K562 (cell line): ENCODE data around the gene RGS12. TPM values are rescaled to one million over a fixed set of nuclear protein-coding genes. Genes with fewer than 3 reads are reported as not detected.

Source experiments
- ATAC-seq: fragments of 200-7000 bp; cut with Tn5 transposase; 3 replicates; pipeline ENCODE4 v1.9.1; 2020; ENCODE audit warnings: moderate library complexity
- BruUV-seq: library from RNA; stranded (reverse); fragments of 400-500 nt; replicated peaks from 2 replicates; lab custom pipeline; 2021; lab: Mats Ljungman, UMichigan
- CTCF ChIA-PET: fragments of 300-600 bp; formaldehyde crosslinking; extraction: SDS; loops from one replicate; lab custom pipeline; 2021; ENCODE audit warnings: low intra/inter-chr PET ratio; lab: Yijun Ruan, JAX
- POLR2A ChIA-PET: fragments of 300-600, 350-650 bp; sonication (Branson Sonifier 250); formaldehyde crosslinking; extraction: SDS; loops from one replicate; lab custom pipeline; 2021; ENCODE audit warnings: antibody characterized with exemption, inconsistent platforms; lab: Yijun Ruan, JAX
- DNase-seq, 4 experiments: peaks; one replicate each; pipeline versions ENCODE4 v3.0.0 to v3.0.0-alpha.2; 2011 to 2018; ENCODE audit warnings: low spot score in 3 of 4, mixed read lengths in 3 of 4; ENCODE audit errors: extremely low read depth in 1 of 4
- FAIRE-seq: peaks from 2 replicates; lab custom pipeline; 2011; peaks lifted over from hg19 to GRCh38; lab: Jason Lieb, UNC
- H2AFZ ChIP-seq: 2 replicates; pipeline ENCODE4 v1.6.0; 2011; ENCODE audit warnings: low read depth, low read length, control low read depth, inconsistent platforms
- H3K27ac ChIP-seq: fragments of 200-600 bp; 3 replicates; pipeline ENCODE4 v1.8.0; 2011; ENCODE audit warnings: low read depth, mild to moderate bottlenecking, control low read depth, inconsistent platforms, low read length, moderate library complexity, mixed read lengths; ENCODE audit errors: extremely low read depth
- H3K27me3 ChIP-seq, 2 experiments: fragments of 300-600 bp in 1 of 2; 2 replicates in 1 of 2; 3 replicates in 1 of 2; pipeline versions ENCODE4 v1.6.0 to v1.8.0; 2011; ENCODE audit warnings: inconsistent platforms in 2 of 2, low read length in 2 of 2, mild to moderate bottlenecking in 1 of 2, mixed read lengths in 1 of 2, moderate library complexity in 1 of 2; ENCODE audit not compliant: control insufficient read depth in 2 of 2, insufficient read depth in 2 of 2
- H3K36me3 ChIP-seq: fragments of 300-600 bp; 3 replicates; pipeline ENCODE4 v1.8.0; 2011; ENCODE audit warnings: mild to moderate bottlenecking, low read length, inconsistent platforms; ENCODE audit not compliant: control insufficient read depth, insufficient read depth
- H3K4me1 ChIP-seq, 2 experiments: fragments of 200-600 bp in 1 of 2; replicated peaks in 1 of 2; 2 replicates in 1 of 2; 3 replicates in 1 of 2; pipeline versions ENCODE4 v1.5.1 to v1.8.0; 2011; ENCODE audit warnings: inconsistent platforms in 2 of 2, low read length in 2 of 2, mild to moderate bottlenecking in 1 of 2, mixed read lengths in 1 of 2, moderate library complexity in 1 of 2; ENCODE audit not compliant: control insufficient read depth in 2 of 2, insufficient read depth in 2 of 2
- H3K4me2 ChIP-seq: 2 replicates; pipeline ENCODE4 v1.6.1; 2011; ENCODE audit warnings: low read length, control low read depth, inconsistent platforms, mixed read lengths; ENCODE audit not compliant: insufficient read depth
- H3K4me3 ChIP-seq: fragments of 200-600 bp; sonication (generic), shearing (Covaris generic); 2 replicates; pipeline ENCODE4 v1.5.1; 2016; ENCODE audit warnings: control low read depth, inconsistent platforms
- H3K79me2 ChIP-seq: fragments of 200-600 bp; 3 replicates; pipeline ENCODE4 v1.8.0; 2011; ENCODE audit warnings: low read length, inconsistent platforms; ENCODE audit not compliant: control insufficient read depth, insufficient read depth
- H3K9ac ChIP-seq, 2 experiments: 2 replicates each; pipeline versions ENCODE4 v1.6.0 to v1.6.1; 2011; ENCODE audit warnings: low read depth in 2 of 2, low read length in 2 of 2, control low read depth in 1 of 2, inconsistent platforms in 1 of 2, mild to moderate bottlenecking in 1 of 2, mixed read lengths in 1 of 2; ENCODE audit not compliant: insufficient read depth in 1 of 2
- H3K9me1 ChIP-seq: one replicate; pipeline ENCODE4 v1.6.0; 2011; ENCODE audit warnings: inconsistent platforms, mild to moderate bottlenecking, low read length, moderate library complexity; ENCODE audit not compliant: control insufficient read depth, insufficient read depth
- H3K9me3 ChIP-seq: replicated peaks from 2 replicates; pipeline ENCODE4 v1.5.1; 2011; ENCODE audit warnings: low read depth, low read length, inconsistent platforms; ENCODE audit not compliant: control insufficient read depth, insufficient read depth
- H4K20me1 ChIP-seq: replicated peaks from 2 replicates; pipeline ENCODE4 v1.6.1; 2011; ENCODE audit warnings: low read length, inconsistent platforms, mixed read lengths; ENCODE audit not compliant: control insufficient read depth, insufficient read depth
- CREB1 ChIP-seq, 2 experiments: sonication (generic) in 1 of 2; formaldehyde crosslinking in 1 of 2; IDR thresholded peaks; 2 replicates each; pipeline versions ENCODE4 v1.6.1 to v1.8.0; 2012 to 2022; ENCODE audit warnings: inconsistent platforms in 1 of 2, mild to moderate bottlenecking in 1 of 2, missing genetic modification reagents in 1 of 2, moderate library complexity in 1 of 2
- CSDE1 ChIP-seq, 2 experiments: fragments of 450-650 bp; IDR thresholded peaks; 2 replicates each; pipeline ENCODE4 v1.6.1; 2016; ENCODE audit warnings: mild to moderate bottlenecking in 1 of 2
- NFATC3 ChIP-seq: fragments of 450-650 bp; IDR thresholded peaks from 2 replicates; pipeline ENCODE4 v1.6.1; 2017; ENCODE audit warnings: mild to moderate bottlenecking
- NFIC ChIP-seq: fragments of 450-650 bp; IDR thresholded peaks from 2 replicates; pipeline ENCODE4 v1.6.1; 2017; ENCODE audit warnings: mild to moderate bottlenecking, inconsistent platforms
- RBM22 ChIP-seq: fragments of 200-400 bp; formaldehyde crosslinking; IDR thresholded peaks from 2 replicates; pipeline ENCODE4 v1.6.1; 2018; ENCODE audit warnings: low read length, low read depth; ENCODE audit not compliant: poor library complexity, severe bottlenecking
- SP1 ChIP-seq: sonication (generic); formaldehyde crosslinking; IDR thresholded peaks from 2 replicates; pipeline ENCODE4 v1.8.1; 2022; ENCODE audit warnings: mild to moderate bottlenecking, missing genetic modification reagents
- STAG1 ChIP-seq: sonication (generic); formaldehyde crosslinking; IDR thresholded peaks from 2 replicates; pipeline ENCODE4 v1.5.0; 2020; ENCODE audit warnings: missing genetic modification reagents, borderline replicate concordance
- TEAD2 ChIP-seq: fragments of 450-650 bp; IDR thresholded peaks from 2 replicates; pipeline ENCODE4 v1.6.1; 2016; ENCODE audit warnings: missing genetic modification characterization, control low read depth, missing compliant biosample characterization
- TSC22D4 ChIP-seq: fragments of 450-650 bp; IDR thresholded peaks from 2 replicates; pipeline ENCODE4 v1.6.1; 2016; ENCODE audit warnings: missing genetic modification characterization, missing biosample characterization, control low read depth
- ZNF121 ChIP-seq: sonication (generic); formaldehyde crosslinking; conservative IDR thresholded peaks from 2 replicates; pipeline ENCODE4 v1.8.0; 2022; ENCODE audit warnings: missing genetic modification reagents
- ZNF217 ChIP-seq: sonication (generic); formaldehyde crosslinking; IDR thresholded peaks from 2 replicates; pipeline ENCODE4 v1.8.0; 2022; ENCODE audit warnings: mild to moderate bottlenecking, missing genetic modification reagents
- ZNF79 ChIP-seq: fragments of 250-450 bp; sonication (Bioruptor Pico); IDR thresholded peaks from 2 replicates; pipeline ENCODE4 v1.4.0; 2020; ENCODE audit warnings: low read depth, mild to moderate bottlenecking, moderate library complexity
- WGBS: fragments of 100-300 bp; shearing (Covaris generic); methylation state at CpG from one replicate; pipeline ENCODE4 v1.1.6; 2016; ENCODE audit warnings: low coverage, mixed read lengths; ENCODE audit not compliant: insufficient coverage; ENCODE audit errors: missing lambda C conversion rate; 5-methylcytosine and 5-hydroxymethylcytosine counted together
- in situ Hi-C: fragments of 300-500 bp; cut with MboI; formaldehyde crosslinking; loops from 4 replicates; pipeline ENCODE4 v1.15.0; 2018; ENCODE audit warnings: inconsistent platforms, mixed read lengths
- intact Hi-C: fragments of 100-400 bp; cut with micrococcal nuclease; formaldehyde crosslinking; loops from 2 replicates; pipeline ENCODE4 v1.14.2; 2022
- polyA plus RNA-seq, 8 experiments: library from polyadenylated mRNA; depleted of rRNA in 4 of 8; stranded (reverse) in 5 of 8; unstranded in 3 of 8; fragments of >200 nt; fragmentation: Nextera tagmentation in 2 of 8; fragmentation: Illumina TruSeq in 1 of 8; extraction: Ambion mirVana in 2 of 8; extraction: Trizol in 1 of 8; gene quantifications; 2 replicates each; pipeline versions ENCODE4 v1.2.1 to v1.2.3, GENCODE V29; 2011 to 2014; ENCODE audit warnings: inconsistent platforms in 1 of 8, missing spikeins in 1 of 8
- total RNA-seq, 7 experiments: library from RNA; depleted of rRNA in 6 of 7; stranded (reverse); fragments of >200 nt in 6 of 7; fragmentation: Illumina TruSeq in 2 of 7; extraction: Trizol in 2 of 7; gene quantifications; 2 replicates each; pipeline versions ENCODE4 v1.2.1 to v1.2.3, GENCODE V29; 2011 to 2021; ENCODE audit warnings: low replicate concordance in 1 of 7
- TF ChIP-seq, protein P1 (sequence below): sonication (generic); formaldehyde crosslinking; IDR thresholded peaks from 2 replicates; pipeline ENCODE4 v1.8.0; 2022; ENCODE audit warnings: mild to moderate bottlenecking, missing genetic modification reagents

Gene RGS12
- total and polyA plus RNA-seq, 9 of the 15 experiments (the other 6 are each of a cell fraction or from before 2014, with no cell fraction given) = 0.30 to 8.8 (median 5.5) TPM

DNA sequence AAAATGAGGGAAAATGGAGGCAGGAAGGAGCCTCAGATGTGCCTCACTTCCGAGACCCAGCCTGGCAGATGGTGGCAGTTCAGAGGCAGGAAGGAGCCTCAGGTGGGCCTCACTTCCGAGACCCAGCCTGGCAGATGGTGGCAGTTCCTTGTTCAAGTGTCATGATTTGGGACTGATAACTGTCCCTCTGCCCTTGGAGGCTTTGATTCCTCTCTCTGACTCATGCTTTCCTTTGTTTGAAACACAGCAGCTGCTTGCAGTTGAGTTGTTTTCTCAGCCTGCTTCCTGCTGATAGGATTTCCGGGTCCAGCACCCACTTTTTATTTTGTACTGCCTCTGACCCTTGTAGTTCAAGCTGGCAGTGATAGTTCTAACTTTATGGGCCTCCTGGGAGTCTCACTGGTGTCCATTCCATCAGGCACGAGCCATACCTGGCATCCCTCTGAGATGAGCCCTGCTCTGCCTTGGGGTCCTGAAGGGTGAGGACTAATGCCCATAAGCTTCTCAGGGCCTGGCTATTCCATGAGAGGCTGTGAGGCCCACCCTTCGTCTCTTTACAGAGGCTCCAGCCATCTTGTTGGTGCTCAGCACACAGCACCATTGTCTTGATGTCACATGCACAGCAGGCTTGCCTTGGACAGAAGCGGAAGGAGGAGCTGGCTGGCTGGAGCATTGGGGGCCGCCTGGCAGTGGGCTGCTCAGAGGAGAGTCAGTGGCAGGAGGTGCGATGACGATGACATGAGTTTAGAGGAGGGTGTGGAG, 13.0 kb downstream of the RGS12 start (continued):
- TF ChIP-seq, protein P1, sequence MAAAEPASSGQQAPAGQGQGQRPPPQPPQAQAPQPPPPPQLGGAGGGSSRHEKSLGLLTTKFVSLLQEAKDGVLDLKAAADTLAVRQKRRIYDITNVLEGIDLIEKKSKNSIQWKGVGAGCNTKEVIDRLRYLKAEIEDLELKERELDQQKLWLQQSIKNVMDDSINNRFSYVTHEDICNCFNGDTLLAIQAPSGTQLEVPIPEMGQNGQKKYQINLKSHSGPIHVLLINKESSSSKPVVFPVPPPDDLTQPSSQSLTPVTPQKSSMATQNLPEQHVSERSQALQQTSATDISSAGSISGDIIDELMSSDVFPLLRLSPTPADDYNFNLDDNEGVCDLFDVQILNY (CRISPR knock-in tag) = no peak
- TF ChIP-seq CSDE1 (IDR thresholded peaks at IDR 0.05) (no peak), ZNF79 (CRISPR knock-in tag) (no peak), TSC22D4 (tag) (no peak), ZNF217 (CRISPR knock-in tag) (no peak), NFATC3 (peak; percentile 69; the same call in 1 of the 2 replicates), RBM22 (no peak), ZNF121 (no peak), TEAD2 (tag) (no peak), STAG1 (CRISPR knock-in tag) (no peak), NFIC (peak; percentile 52)
- TF ChIP-seq, all 486 proteins: peak for 59

- no peak overlapping the region for H3K4me2 ChIP-seq
- ATAC-seq (no peak), FAIRE-seq (no peak), DNase-seq (no peak)
- no peak for TF ChIP-seq SP1 (CRISPR knock-in tag)
- TF ChIP-seq CREB1 (IDR thresholded peaks at IDR 0.05) = no peak
- TF ChIP-seq CREB1 (CRISPR knock-in tag; IDR thresholded peaks at IDR 0.05) = 0 out of 2 replicates have a peak, but pooled peaks have one; percentile 25
- WGBS = 43% methylated on average over 8 of the region's 8 CpGs
- H3K36me3 ChIP-seq = no peaks in the 10 kb centered on the region
- H3K9ac ChIP-seq = no peak overlapping the region
- BruUV-seq = no TSS peak
- peaks cover 9 to 10% of the 10 kb centered on the region in 2 experiments; a peak in 2 of 5 replicates for H3K4me1 ChIP-seq
- in situ Hi-C loops = no loop called here
- no peaks in the 10 kb centered on the region for H3K9me1 ChIP-seq
- no peaks in the 10 kb centered on the region for H3K9me3 ChIP-seq
- peaks cover 3 to 64% of the 10 kb centered on the region in 2 experiments; a peak in 2 of 5 replicates for H3K27me3 ChIP-seq
- H3K27ac ChIP-seq = no peak overlapping the region
- CTCF ChIA-PET = no interaction called here
- peaks cover 64% of the 10 kb centered on the region for H4K20me1 ChIP-seq
- POLR2A ChIA-PET = interaction anchor here (0.6 to 1.2 kb wide), 2 partner anchors 22 to 287 kb away, joined by 3 read pairs; no protein-coding TSS in a partner anchor
- no peaks in the 10 kb centered on the region for H3K79me2 ChIP-seq
- no peak overlapping the region for H2AFZ ChIP-seq
- intact Hi-C loops = no loop called here
- no peak overlapping the region for H3K4me3 ChIP-seq
Measured at GRCh38 chr4:3306450-3306849, 13.6 kb downstream of the RGS12 start.
